Fibroblast of skin of right biceps (primary cell): Measurements from ENCODE around the gene FOXI1.
"Not testable (repeated sequence)": the region's sequence is repeated elsewhere in the genome, so short reads cannot be mapped to it uniquely, and the experiment has no call there.

ENCODE experiments used
- DNase-seq: peaks from one replicate; pipeline ENCODE4 v3.0.0-alpha.2; 2013

FOXI1 gene

DNA sequence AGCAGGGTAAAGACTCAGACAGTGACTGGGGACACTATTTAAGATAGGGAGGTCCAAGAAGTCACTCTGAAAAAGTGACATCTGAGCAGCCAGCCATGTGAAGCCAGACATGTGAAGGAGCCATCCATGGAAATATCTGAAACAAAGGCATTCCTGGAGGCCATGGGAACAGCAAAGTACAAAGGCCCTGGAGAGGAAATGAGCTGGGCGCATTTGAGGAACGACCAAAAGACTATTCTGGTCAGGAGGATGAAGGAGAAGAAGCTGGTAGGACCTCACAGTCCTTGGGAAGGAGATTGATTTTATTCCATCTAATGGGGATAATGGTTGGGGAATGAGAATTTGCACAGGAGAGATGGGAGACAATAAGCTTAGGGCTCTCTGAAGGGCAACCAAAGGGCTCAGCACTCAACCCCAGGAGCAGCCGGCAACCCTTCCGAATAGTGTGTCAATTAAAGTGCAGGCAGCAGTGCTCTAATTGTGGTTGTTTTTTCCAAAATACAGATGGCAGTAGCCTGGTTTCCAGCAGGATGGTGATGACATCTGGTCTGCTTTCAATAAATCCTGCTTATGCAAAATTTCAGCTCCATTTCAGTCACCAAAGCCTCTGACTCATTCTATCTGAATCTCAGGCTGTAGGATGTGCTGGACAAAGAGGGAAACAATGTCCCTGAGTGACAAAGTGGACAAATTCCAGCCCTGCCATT is 26.7 kb downstream of the FOXI1 start:
- DNase-seq = peak; percentile 88

DNA sequence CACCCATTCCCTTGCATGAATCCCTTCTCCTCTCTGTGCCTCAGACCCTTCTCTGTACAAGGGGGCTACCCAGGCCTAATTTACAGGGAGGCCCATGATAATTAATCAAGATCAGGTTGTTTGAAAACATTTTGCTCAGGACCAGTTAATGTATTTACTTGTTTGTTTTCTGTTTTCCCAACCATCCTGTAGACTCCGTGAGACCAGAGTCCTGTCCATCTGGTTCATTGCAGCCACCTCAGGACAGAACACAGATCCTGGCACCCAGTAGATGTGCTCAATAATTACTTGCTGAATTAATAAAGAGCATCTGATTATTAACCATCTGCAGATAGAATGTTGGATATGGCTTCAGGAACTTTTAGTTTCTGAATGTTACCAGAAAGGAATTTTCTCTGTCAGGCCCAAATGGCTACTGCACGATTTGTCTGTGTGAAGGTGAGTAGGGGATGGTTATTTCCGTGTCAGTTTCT is 27.3 kb downstream of the FOXI1 start:
- DNase-seq = no peak

DNA sequence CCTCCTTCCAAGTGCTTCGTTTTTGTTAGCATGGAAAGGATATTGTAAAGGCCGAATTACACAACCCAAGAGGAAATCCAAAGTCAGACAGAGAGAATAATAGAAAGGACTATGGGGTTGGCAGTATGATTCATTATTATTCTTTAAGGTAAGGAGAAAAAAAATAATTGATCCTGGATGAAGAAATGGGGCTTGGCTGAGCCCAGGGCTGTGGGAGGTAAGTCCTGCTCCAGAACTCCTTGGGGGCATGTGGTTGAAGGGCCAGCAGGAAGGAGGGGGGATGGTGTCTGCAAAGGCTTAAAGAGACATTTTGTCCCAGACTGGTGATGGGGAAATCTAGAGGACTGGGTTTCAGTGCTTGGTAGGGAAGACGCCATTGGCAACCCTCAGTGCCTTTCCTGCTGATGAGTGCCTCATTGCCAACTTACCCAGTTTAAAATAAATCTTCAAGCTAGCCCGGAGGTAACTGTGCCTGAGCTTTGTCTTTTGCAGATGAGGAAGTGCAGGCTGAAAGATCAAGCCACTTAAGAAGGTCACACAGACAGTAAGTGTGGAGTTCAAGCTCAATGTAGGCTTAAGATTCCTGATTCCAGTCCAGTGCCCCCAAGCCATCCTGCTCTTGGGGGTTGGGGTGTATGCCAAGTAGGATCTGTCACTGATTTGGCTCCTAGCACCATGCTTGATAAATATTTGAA is 30.2 kb downstream of the FOXI1 start:
- DNase-seq = peak; percentile 27

DNA sequence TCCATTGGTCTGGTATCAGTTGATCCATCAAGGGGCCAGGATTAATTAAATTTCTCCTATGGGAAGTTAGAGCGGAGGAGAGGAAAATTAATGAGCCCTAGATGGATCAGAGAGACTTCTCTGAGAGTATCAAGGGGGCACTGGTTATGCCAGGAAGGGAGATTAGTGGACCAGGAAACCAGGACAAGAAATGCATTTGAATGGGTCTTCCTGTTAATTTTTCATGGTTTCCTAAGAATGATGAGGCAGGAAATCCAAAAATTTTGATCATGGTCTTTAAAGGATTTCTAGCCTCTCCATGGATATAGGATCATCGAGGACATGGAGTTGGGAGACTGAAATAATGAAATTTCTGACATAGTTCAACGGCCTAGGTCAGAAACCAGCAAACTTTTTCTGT is 30.8 kb downstream of the FOXI1 start:
- no peak for DNase-seq

DNA sequence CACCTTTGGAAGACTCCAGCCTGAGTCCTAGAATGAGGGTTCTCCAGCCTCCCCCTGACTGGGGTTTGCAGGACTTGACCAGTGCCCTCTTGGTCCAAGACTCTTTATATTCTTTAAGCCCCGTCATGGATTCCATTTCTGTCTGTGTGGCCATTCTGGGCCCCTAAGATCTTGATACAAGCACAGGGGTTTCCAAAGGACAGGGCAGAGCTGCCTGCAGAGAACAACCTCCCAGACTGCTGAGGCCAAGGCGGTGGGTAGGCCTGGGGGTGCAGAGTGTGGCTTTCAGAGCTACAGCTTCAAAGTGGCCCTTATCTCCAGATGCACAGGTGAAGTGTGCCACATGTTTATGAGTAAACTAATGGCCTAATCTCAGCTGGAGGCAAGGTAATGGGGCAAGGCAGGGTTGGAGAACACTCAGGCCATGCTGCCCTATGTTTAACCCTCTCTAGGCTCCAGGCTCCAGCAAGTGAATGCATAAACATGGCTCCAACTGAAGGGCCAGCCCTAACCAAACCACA is 32.1 kb downstream of the FOXI1 start:
- DNase-seq = no peak

DNA sequence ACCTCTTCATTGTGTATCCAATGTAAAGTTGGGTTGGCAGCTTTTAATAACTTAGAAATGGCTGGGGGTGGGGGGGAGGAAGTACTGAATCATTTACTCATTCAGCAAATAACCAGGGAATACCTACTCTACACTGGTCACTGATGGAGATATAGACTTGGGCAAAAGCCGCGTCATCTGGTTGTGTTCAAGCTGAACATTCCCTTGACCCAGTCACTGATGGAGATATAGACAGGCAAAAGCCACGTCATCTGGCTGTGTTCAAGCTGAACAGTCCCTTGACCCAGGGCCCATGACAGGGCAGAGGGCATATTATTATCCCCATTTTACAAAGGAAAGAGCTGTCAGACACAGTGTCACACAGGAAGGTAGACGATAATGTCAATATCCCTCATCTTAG is 32.6 kb downstream of the FOXI1 start:
- no peak for DNase-seq

DNA sequence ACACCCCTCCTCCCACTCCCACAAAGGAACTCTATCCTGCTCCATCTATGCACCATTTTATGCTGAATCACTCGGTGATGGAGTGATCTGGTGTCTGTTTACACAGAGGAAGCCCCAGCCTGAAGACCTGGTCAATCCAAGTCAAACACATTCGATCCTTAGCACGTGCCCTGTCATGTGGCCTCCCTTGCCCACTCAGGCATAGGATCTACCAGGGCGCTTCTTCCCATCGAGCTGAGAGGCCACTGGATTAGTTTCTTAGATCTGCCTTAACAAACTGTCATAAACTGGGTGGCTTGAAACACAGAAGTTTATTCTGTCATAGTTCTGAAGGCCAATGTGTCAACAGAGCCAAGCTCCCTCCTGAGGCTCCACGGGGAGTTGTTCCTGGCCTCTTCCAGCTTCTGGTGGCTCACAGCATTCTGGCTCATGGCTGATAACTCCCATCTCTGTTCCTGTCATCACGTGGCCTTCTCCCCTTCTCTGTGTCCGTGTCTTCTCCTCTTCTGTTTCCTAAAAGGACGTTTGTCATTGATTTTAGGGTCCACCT is 34.2 kb downstream of the FOXI1 start:
- no peak for DNase-seq

DNA sequence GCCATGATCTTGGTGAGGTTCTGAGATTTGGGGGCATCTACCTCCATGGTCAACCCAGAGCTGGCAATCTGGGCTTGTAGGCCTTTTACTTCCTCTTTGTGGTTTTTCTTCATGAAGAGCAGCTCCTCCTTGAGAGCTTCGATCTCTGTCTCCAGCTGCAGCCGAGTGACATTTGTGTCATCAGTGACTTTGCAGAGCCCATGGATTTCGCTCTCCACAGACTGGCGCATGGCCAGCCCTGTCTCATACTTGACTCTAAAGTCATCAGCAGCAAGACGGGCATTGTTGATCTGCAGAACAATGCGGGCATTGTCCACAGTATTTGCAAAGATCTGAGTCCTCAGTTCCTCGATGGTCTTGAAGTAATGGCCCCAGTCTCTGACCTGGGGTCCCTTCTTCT is 35.5 kb downstream of the FOXI1 start:
- not testable (repeated sequence) for DNase-seq

DNA sequence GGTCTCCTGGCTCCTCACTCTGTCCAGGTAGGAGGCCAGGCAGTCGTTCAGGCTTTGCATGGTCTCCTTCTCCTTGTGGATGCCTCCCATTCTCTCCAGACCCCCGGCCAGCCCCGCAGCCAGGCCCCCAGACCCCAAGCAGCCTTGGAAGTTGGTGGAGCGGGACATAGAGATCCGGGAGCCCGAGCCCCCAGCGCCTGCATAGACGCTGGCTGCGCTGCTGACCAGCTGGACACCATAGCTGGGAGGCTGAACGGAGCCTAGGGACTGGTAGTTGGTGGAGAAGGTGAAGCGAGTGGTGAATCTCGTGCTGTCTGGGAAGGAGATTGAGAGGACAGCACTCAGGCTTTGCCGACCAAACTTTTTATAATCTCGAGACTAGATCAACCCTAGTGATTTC is 35.9 kb downstream of the FOXI1 start:
- no peak for DNase-seq

DNA sequence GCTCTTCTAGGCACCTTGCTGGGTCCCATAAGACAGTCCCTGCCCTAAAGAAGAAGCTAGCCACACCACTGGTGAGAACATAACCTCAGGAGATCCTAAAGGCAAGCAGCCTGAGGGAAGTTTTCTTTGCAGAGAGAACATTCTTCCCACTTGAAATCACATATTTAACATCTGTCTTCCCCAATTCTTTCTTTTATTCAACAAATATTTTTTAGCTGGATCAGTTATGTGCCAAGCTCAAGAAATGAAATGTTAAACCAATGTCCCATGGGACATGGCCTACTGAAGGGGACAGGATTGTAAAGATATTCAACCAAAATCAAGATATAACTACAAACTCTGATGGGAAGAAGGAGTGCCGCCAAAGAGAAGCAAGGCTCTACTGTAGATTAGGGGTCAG is 36.5 kb downstream of the FOXI1 start:
- no peak for DNase-seq

DNA sequence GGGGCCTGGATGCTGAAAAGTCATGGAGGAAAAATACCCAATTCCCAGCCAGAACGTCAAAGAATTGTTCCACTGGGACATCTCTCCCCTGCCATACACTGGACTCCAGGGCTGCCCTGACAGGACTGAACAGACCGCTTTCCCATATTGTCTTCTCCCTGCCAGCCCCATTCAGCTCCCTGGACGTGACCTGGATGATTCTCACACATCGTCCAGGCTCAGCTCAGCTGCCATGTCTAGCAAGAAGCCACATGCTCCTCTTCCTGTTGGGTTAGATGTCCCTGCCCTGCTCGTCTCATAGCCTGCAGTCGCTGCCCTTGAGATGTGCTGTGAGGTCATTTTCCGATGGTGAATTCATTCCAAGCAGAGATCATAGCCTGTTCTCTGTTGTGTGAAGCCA is 37.4 kb downstream of the FOXI1 start:
- DNase-seq = no peak

DNA sequence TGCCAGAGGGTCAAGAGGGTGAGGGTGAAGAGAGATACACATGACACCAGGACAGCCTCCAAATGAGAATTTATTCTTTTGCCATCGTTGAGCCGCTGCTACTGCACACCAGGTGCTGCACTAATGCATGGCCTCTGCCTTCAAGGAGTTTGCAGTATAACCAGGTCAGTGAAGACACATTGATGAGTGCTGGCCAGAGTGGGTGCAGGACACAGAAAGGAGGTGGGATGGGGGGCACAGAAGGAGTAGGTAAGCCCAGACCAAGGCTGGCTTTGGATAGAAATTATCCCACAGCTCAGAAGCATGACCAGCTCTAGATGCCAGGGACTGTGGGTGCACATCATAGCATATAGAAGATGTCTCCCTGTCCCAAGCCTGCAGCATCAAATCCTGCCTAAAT is 38.0 kb downstream of the FOXI1 start:
- no peak for DNase-seq

DNA sequence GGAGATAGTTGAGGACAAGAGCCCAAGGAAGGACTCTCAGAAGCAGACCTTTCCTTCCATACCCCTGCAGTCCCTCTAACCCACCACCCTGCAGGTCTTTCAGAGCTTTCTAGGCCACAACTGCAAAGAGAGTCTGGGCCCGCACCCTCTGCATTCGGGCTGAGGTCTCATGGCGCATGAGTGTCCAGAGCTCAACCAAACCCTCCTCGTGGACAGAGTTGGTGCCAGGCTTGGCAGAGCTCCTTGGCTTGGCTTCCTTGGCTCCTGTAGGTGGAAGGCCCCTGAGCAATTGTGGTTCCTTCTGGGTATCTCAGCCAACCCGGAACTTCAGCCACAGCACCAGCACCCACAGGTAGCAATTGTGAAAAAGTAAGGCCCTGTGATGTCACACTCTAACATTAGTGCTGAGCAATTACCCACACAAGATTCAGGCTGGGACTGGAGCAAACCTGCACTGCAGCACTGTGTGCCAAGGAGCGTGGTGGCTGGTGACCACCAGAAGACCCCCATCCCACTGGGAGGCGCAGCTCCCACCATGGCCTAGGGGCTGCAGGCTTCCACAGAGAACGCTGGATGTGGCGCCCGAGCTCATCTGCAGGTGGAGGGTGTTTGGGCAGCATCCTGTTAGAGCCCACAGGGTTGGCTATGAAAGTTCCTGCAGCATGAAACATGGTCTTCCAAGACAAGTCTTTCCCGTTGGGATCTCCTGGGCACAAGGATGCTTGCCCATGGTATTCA is 38.8 kb downstream of the FOXI1 start:
- DNase-seq = no peak

DNA sequence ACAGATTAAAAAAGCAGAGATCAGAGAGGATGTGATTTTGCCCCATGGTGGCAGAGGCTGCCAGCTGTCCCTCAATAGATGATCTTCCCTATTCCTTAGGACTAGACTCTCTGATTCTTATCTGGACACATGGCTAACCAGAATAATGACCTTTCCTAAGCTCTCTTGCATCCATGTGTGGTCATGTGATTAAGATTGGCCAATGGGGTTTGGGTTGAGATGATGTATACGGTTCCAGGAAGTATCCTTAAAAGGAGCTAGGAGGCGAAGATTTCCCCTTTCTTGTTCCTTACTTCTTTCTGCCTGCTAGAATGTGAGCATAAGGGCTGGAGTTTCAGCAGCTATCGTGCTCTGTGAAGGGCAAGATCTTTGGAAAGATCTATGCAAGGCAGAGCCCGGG is 39.8 kb downstream of the FOXI1 start:
- no peak for DNase-seq

DNA sequence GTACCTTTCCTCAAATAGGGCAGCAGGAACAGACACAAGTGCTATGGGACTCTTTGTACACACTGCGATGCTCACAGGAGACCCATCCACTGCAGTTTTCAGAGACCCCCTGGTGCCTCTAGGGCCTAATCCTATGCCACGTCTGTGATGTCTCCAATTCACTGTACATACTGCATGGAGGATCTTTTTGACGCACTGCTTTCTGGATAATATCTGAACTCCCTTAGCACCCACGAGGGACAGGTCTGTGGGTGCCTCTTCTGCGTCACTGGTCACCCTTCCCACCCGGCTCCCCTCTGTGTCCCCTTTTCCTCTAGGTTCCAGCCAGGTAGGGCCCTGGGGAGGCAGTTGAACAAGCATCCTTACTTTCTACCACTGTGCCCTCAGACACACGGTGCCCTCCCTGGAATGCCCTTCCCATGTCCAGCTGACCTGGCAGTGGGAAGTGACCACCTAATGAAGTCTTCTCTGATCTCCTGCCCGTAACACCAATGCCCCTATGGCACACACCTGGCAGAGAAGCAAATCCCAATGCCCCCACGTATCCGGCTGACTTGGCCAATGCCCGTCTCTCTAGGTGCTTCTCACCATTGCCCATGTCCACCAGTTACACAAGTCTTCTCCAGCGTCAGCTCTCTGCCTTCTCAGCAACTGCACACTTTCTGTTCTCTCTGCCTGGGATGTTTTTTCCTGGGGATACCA is 41.5 kb downstream of the FOXI1 start:
- DNase-seq = no peak

DNA sequence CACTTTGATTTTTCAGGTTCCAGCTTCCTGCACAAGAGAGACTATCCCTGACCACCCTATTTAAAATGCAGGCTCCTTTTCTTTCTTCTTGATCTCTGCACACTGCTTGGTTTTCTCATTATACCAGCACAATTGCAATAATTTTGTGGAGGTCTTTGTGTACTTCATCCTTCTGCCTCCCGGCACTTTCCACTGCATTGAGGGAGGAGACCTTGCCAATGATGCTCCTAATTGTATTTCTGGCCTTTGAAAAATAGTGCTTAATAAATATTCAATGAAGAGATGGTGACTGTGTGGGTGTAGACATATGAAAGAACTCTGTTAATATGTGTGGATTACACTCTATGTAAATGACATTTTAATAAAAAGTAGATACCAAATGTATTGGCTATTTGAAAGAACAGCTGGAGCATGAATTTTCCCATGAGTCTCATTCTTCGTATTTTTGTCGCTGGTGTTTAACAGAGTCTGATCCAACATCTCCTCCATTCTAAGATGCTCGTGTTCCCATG is 42.1 kb downstream of the FOXI1 start:
- no peak for DNase-seq

DNA sequence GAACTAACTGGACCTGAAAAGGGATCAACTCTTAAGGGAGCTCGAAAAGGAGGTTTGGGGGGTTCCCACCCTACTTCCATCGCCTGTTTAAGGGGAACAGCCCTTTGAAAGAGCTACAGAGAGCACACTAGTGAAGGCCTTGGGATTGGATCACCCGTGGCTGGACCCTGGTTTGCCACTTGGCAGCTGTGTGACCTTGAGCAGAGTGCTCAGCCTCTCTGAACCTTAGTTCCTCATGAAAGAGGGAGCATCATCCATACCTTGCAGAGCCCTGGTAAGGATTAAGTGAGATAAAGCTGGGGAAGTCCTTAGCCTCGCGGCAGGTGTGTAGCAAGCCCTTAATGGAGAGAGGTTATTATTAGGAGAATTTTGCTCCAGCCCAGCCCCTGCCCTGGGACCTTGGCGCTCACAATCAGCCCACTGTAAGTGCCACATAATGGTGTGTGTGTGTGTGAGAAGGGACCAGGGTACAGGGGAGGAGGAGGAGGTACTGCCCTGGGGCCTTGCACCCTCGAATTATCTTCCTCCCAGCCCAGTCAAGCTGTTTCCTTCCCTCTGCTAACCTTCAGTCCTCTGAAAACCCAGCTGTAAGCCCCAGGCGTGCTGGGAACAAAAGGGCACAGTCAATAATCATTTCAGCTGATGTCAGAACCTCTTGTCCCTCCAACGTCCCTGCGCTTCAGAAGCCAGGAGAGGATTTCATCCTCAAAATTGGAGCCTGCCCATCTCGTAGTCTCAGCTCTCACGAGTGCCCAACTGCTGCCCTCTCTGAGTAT is 42.9 kb downstream of the FOXI1 start:
- DNase-seq = no peak

DNA sequence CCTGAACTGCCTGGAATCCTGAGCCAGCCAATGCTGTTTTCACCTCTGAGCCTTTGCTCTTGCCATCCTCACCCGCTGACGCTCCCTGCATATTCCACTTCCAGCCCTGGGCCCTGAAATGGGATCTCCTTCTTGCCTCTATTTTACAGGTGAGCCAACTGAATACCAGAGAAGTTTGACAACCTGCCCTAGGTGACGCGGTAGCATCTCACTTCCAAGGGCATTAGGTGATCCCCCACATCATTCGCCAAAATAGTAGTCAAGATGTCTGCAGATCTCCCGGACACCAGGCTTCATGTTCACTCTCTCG is 43.5 kb downstream of the FOXI1 start:
- no peak for DNase-seq

DNA sequence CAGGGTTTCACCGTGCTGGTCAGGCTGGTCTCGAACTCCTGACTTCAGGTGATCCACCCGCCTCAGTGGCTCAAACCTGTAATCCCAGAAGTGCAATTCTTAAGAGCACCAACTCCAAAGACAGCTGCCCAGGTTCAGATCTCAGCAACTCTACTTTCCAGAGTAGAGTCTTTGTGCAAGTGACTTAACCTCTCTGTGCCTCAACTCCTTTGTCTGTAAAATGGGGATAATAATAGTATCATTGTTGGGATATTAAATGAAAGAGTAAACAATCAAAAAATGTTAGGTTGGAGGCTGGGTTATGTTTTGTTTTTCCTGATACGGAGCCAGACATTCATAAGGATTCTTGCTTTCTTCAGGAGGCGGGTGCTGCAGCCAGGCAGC is 45.0 kb downstream of the FOXI1 start:
- no peak for DNase-seq

DNA sequence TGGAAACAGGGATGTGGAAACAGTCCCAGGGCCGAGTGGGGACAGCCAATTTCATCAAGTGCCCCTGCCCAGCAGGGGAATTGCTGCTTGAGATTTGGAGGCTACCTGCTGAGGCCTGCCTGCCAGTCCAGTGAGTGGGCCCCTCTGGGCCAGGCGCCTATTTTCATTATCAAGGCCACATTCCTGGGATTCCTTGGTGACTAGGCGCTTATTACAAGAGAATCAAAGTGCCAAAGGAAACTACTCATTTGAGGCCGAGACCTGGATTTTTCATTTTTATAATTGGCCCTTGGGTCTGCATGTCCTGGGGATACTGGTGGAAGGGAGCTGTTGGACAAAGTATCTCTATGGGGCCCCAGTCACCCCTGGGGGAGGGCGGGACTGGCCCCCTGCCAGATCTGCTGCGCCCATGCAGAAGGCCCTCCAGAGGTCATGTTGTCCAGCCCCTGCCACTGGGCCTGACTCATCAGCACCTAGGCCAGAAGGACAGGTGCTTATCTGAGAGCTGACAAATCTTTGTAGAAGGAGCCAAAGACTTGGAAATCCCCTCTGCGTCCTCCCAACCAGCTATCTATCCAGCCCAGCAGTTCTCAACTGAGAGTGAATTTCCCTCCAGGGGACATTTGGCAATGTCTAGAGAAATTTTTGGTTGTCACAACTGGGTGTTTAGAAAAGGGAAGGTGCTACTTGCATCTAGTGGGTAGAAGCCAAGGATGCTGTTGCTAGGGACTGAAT is 45.6 kb downstream of the FOXI1 start:
- DNase-seq = peak; percentile 85

DNA sequence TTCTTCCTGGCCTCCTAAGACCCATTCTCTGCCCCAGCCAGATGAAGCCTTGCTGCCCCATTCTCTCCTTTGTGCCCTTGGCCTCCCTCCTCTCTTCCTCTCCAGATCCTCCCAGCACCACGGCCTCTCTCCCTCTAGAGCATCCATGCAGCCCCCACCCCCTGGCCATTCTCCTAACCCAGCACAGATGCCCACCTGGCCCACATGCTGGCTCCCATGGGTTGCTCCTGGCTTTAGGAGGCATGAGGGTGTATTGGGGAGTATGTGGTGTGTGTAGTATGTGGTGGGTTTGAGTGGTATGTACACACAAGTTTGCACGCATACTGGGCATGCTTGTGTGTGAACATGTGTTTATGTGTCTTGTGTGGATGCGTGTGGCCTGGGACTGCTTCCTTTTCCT is 47.1 kb downstream of the FOXI1 start:
- DNase-seq = no peak
